ENCODE data around the gene MYF6.

The MYF6 gene

GRCh38 chr12:80690090-80690489 lies 17.3 kb upstream of the MYF6 start:
- Histone ChIP-seq H3K27ac (no peak overlapping the region), H3K27me3 (no peaks in the 10 kb centered on the region), H3K9me3 (peaks cover 0 to 4% (median 0%) of the 10 kb centered on the region in 3 donors), H3K4me1 (no peaks in the 10 kb centered on the region), H3K36me3 (no peaks in the 10 kb centered on the region), H3K4me3 (no peak overlapping the region)
- DNase-seq: no peak
- no peak for TF ChIP-seq CTCF (IDR thresholded peaks at IDR 0.05)
- intact Hi-C loops (cut with DNase I; ENCODE audit: low total_unique reads): no loop called here

GRCh38 chr12:80690513-80690912 lies 16.9 kb upstream of the MYF6 start:
- H3K36me3 ChIP-seq: no peaks in the 10 kb centered on the region
- no peaks in the 10 kb centered on the region for H3K4me1 ChIP-seq
- intact Hi-C loops (cut with DNase I; ENCODE audit: low total_unique reads): no loop called here
- H3K4me3 ChIP-seq: no peak overlapping the region
- TF ChIP-seq CTCF (IDR thresholded peaks at IDR 0.05): no peak
- no peaks in the 10 kb centered on the region for H3K27me3 ChIP-seq
- no peak overlapping the region for H3K27ac ChIP-seq
- H3K9me3 ChIP-seq: peaks cover 0 to 4% (median 0%) of the 10 kb centered on the region in 3 donors
- DNase-seq: no peak

GRCh38 chr12:80692114-80692513 lies 15.3 kb upstream of the MYF6 start:
- Histone ChIP-seq H3K27ac (no peak overlapping the region), H3K4me1 (no peaks in the 10 kb centered on the region), H3K36me3 (no peaks in the 10 kb centered on the region), H3K9me3 (no peaks in the 10 kb centered on the region), H3K4me3 (no peak overlapping the region), H3K27me3 (no peaks in the 10 kb centered on the region)
- no peak for TF ChIP-seq CTCF (IDR thresholded peaks at IDR 0.05)
- no peak for DNase-seq
- intact Hi-C loops (cut with DNase I; ENCODE audit: low total_unique reads): no loop called here

GRCh38 chr12:80697270-80697887 lies 10.1 kb upstream of the MYF6 start:
- no peak for TF ChIP-seq CTCF (IDR thresholded peaks at IDR 0.05)
- Histone ChIP-seq H3K4me1 (no peaks in the 10 kb centered on the region), H3K27ac (no peak overlapping the region), H3K9me3 (no peaks in the 10 kb centered on the region), H3K27me3 (no peaks in the 10 kb centered on the region), H3K4me3 (no peak overlapping the region), H3K36me3 (no peaks in the 10 kb centered on the region)
- intact Hi-C loops (cut with DNase I; ENCODE audit: low total_unique reads): no loop called here
- no peak for DNase-seq

- no peak for TF ChIP-seq CTCF (IDR thresholded peaks at IDR 0.05)
- no peaks in the 10 kb centered on the region for H3K36me3 ChIP-seq
- DNase-seq: no peak
- no peaks in the 10 kb centered on the region for H3K9me3 ChIP-seq
- no peak overlapping the region for H3K27ac ChIP-seq
- no peaks in the 10 kb centered on the region for H3K27me3 ChIP-seq
- H3K4me1 ChIP-seq: no peaks in the 10 kb centered on the region
- intact Hi-C loops (cut with DNase I; ENCODE audit: low total_unique reads): no loop called here
- H3K4me3 ChIP-seq: no peak overlapping the region
Observed at GRCh38 chr12:80698256-80698655, 9.2 kb upstream of the MYF6 start.

Measured in tibial artery (tissue), 4 donors.